Mucosa of descending colon (tissue), 3 donors: ENCODE data around the gene ATP9B. TPM values are rescaled to one million over a fixed set of nuclear protein-coding genes. Genes with fewer than 3 reads are reported as not detected.

Experiments
- ATAC-seq: fragments of 200-7000 bp; cut with Tn5 transposase; one replicate; pipeline ENCODE4 v1.9.1; 2020; ENCODE audit warnings: mild to moderate bottlenecking, moderate library complexity
- DNase-seq, 3 donors: peaks; one replicate each; pipeline ENCODE4 v3.0.0-alpha.2; 2020
- H3K36me3 ChIP-seq: fragments of 200-600 bp; one replicate; pipeline ENCODE4 v1.8.0; 2021; ENCODE audit warnings: low read depth, mild to moderate bottlenecking
- H3K4me1 ChIP-seq: fragments of 200-600 bp; one replicate; pipeline ENCODE4 v1.8.0; 2021; ENCODE audit warnings: low read depth, mild to moderate bottlenecking
- H3K4me3 ChIP-seq: fragments of 200-600 bp; one replicate; pipeline ENCODE4 v1.8.0; 2021; ENCODE audit warnings: mild to moderate bottlenecking
- H3K9me3 ChIP-seq: fragments of 200-600 bp; one replicate; pipeline ENCODE4 v1.8.0; 2021; ENCODE audit warnings: mild to moderate bottlenecking
- intact Hi-C, 2 donors: fragments of 100-400 bp; cut with DNase I in 1 of 2; cut with micrococcal nuclease in 1 of 2; formaldehyde crosslinking; loops; one replicate each; pipeline versions ENCODE4 v1.11.0 to v1.11.1; 2022; cut with DNase I, micrococcal nuclease
- total RNA-seq, 3 donors: library from RNA; stranded (reverse); fragmentation: NEBNext Ultra II Directional in 2 of 3; extraction: Animal tissue kit (Norgen Biotek cat#: 25700) in 2 of 3; gene quantifications; one replicate each; pipeline versions ENCODE4 v1.2.1 to v1.2.4, GENCODE V29; 2021 to 2023
- TF ChIP-seq, protein P1 (sequence below): fragments of 200-600 bp; IDR thresholded peaks from one replicate; pipeline ENCODE4 v1.8.0; 2022; ENCODE audit warnings: antibody characterized with exemption, mild to moderate bottlenecking
- donor health status: DM: no; HTN: no; CAD: no; lungs with moderate emphysema.
- donor health status: DM: no; HTN: no; CAD: no.
- donor health status: DM: no; HTN: yes; CAD: no.

The ATP9B gene
- total RNA-seq, 3 donors from 2014 or later: 25.8 to 37.1 (median 34.1) TPM

DNA sequence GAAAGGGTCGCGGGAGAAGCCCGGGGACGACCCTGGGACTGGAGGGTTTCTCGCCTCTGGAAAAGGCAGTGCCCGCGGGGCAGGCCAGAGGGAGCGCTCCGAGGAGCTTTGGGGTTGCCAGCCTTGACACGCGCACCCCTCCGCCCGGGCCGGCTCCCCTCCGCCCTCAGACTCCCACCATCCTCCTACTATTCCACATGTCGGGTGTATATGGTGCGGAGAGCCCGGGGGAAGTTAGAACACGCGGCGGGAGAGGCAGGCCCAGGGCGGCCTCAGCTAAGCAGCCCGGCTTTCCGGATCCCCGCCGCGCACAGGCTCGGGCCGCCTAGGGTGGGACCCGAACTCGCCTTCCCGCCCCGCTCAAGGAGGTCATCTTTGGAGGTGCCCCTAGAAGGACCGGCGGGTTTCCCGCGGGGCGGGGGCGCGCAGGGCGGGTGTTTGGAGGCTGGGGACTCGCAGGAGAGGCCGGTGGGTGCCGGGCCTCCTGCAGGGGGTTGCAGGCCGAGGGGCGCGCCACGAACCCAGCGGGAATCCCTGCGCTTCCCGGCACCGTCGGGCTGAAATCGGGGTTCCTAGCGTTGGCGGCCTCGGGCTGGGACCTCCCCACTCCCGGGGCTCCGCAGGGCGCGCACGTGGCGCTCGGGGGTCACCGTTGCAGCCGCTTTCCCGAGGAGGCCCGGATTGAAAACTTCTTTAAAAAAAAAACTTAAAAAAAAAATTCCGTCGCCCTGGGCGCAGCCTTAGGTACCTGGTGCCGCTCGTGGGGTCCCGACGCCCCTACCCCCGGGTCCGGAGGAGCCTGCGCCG is 330.3 kb downstream of the ATP9B start:
- Histone ChIP-seq H3K36me3 (no peaks in the 10 kb centered on the region), H3K4me3 (peak overlapping the region; percentile 36), H3K4me1 (peaks cover 28% of the 10 kb centered on the region), H3K9me3 (no peaks in the 10 kb centered on the region)
- ATAC-seq: peak; percentile 15
- intact Hi-C loops: no loop called here
- peak in 2 of 3 donors; percentile 47 to 69 for DNase-seq
- TF ChIP-seq, protein P1, sequence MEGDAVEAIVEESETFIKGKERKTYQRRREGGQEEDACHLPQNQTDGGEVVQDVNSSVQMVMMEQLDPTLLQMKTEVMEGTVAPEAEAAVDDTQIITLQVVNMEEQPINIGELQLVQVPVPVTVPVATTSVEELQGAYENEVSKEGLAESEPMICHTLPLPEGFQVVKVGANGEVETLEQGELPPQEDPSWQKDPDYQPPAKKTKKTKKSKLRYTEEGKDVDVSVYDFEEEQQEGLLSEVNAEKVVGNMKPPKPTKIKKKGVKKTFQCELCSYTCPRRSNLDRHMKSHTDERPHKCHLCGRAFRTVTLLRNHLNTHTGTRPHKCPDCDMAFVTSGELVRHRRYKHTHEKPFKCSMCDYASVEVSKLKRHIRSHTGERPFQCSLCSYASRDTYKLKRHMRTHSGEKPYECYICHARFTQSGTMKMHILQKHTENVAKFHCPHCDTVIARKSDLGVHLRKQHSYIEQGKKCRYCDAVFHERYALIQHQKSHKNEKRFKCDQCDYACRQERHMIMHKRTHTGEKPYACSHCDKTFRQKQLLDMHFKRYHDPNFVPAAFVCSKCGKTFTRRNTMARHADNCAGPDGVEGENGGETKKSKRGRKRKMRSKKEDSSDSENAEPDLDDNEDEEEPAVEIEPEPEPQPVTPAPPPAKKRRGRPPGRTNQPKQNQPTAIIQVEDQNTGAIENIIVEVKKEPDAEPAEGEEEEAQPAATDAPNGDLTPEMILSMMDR: no peak

DNA sequence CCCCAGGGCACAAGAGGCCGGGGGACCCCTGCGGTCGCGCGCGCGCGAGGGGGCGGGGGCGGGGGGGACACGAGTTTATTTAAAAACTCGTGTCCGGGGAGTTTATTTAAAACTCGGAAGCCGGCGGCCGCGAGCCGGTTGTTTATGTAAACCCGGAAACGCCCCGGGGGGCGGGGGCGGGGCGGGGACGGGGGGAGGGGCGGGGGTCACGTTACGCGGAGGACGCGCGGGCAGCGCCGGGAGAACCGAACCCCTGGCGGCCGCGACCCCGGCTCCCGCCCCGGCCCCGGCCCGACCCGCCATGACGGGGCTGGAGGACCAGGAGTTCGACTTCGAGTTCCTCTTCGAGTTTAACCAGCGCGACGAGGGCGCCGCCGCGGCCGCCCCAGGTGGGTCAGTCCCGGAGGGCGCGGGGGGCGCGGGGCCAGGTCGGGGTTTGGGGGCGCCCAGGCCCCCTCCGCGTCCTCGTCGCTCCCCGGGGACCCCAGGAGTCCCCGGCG is 330.9 kb downstream of the ATP9B start:
- intact Hi-C loops: no loop called here
- H3K4me1 ChIP-seq: peaks cover 26% of the 10 kb centered on the region
- no peaks in the 10 kb centered on the region for H3K9me3 ChIP-seq
- H3K36me3 ChIP-seq: no peaks in the 10 kb centered on the region
- TF ChIP-seq, protein P1: no peak
- DNase-seq (peak; percentile 69 to 84 (median 81)), ATAC-seq (peak; percentile 60)
- H3K4me3 ChIP-seq: peak overlapping the region; percentile 36

DNA sequence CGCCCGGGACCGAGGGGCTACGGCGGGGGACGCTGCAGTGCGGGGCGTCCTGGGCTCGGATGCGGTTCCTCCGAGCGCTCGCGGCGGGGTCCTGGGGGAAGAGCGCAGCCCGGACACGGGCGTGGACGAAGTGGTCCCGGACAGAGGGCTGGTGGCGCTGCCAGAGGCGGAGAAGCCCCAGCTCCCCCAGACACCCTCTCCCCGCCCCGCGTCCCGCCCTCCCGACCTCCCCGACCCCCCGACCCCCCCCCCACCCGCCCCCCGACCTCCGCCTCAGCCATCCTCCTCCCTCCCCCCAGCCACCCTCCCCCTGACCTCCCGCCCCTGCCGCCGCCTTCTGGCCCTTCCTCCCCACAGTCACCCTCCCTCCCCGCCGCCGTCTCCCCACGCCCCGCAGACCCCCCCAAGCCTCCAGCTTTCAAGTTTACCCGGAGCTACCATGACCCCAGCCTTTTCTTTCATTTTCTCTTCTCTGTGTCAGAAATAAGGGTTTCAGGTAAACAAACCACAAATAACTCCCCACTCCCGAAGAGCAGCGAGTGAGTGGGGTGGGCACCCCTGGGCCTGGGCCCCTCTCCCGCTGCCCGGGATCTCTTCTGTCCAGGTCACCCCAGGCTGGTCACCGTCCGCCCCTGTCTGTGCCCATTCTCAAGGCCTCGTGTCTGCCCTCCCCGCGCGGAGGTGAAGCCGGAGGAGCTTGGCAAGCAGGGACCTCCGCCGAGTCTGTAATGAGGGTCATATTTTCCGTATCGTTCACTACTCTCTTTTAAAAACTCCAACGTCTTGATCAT is 331.6 kb downstream of the ATP9B start:
- peaks cover 28% of the 10 kb centered on the region for H3K4me1 ChIP-seq
- intact Hi-C loops: no loop called here

DNA sequence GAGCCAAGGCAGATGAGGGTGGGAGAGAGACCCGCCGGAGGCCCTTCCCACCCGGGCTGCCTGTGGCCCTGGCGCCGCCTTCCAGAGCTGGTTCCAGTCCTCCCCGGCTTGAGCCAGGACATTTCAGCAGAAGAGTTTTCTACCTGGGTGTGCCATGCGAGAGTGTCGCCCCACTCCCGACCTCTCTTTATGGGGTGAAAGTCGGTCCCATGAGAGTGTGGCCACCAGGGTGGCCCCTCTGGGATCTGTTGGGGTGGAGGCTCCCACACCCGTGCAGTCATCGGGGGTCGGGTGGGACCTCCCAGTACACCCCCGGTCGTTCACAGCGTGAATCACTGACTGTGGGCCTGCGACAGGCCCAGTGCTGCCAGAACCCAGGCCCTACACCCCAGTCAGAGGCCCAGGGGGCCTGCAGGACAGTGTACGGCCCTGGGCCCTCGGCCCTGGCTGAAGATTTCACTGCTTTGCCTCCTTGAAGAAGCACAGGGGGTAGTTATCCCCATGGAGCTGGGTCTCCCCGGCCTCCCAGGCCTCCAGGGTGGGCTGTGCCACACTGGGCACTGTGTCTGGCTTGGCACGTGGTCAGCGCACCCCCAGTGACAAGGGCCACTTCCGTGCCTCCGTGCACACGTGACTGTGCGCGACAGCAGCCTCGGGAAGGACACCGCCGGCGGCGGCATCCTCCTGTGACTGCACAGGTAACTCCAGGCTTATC is 332.5 kb downstream of the ATP9B start:
- Histone ChIP-seq H3K36me3 (no peaks in the 10 kb centered on the region), H3K4me1 (peaks cover 24% of the 10 kb centered on the region), H3K4me3 (no peak overlapping the region), H3K9me3 (no peaks in the 10 kb centered on the region)
- peak in 2 of 3 donors; percentile 29 to 65 for DNase-seq
- TF ChIP-seq, protein P1: no peak
- intact Hi-C loops: no loop called here
- ATAC-seq: no peak

More for the DNA sequence above, 331.6 kb downstream of the ATP9B start:
- DNase-seq (peak in 2 of 3 donors; percentile 43 to 67), ATAC-seq (peak; percentile 3)
- Histone ChIP-seq H3K36me3 (no peaks in the 10 kb centered on the region), H3K9me3 (no peaks in the 10 kb centered on the region), H3K4me3 (peak overlapping the region; percentile 36)
- TF ChIP-seq, protein P1: no peak

DNA sequence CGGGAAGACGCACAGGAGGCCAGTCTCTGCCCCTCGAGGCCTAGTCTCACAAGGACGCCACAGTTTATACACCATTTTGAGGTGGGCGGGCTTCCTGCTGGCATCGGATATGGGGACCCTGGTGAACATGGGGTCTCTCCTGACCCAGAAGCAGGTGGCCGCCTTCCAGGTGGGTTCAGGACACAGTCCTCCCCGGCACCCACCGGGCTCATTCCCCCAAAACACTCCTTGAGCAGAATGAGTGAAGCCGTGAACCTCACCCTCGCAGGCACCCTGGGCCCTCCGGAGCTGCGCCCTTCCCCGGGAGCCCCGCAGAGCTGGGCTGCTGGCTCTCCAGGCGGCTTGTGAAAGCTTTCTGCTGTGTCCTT is 333.0 kb downstream of the ATP9B start:
- ATAC-seq (no peak), DNase-seq (peak in 2 of 3 donors; percentile 35 to 50)
- H3K4me3 ChIP-seq: no peak overlapping the region
- intact Hi-C loops: no loop called here
- peaks cover 19% of the 10 kb centered on the region for H3K4me1 ChIP-seq
- no peaks in the 10 kb centered on the region for H3K9me3 ChIP-seq
- TF ChIP-seq, protein P1: no peak
- no peaks in the 10 kb centered on the region for H3K36me3 ChIP-seq
